A549 (cell line): ENCODE results near the gene ELANE. TPM values are rescaled to one million over a fixed set of nuclear protein-coding genes. Genes with fewer than 3 reads are reported as not detected.

ENCODE experiments used
- ATAC-seq, 2 experiments: fragments of 200-7000 bp in 1 of 2; fragments of >200 bp in 1 of 2; cut with Nextera tagmentation in 1 of 2; cut with Tn5 transposase in 1 of 2; 3 replicates each; pipeline versions ENCODE4 v1.8.0 to v1.9.1; 2018 to 2020; ENCODE audit warnings: mild to moderate bottlenecking in 1 of 2, moderate library complexity in 1 of 2
- CTCF ChIA-PET: fragments of 300-600 bp; sonication (Branson Sonifier 250); formaldehyde crosslinking; extraction: SDS; loops from one replicate; lab custom pipeline; 2021; ENCODE audit warnings: antibody characterized with exemption, inconsistent platforms; lab: Yijun Ruan, JAX
- POLR2A ChIA-PET: fragments of 350-600 bp; formaldehyde crosslinking; extraction: SDS; loops from one replicate; lab custom pipeline; 2021; ENCODE audit warnings: antibody characterized with exemption, inconsistent platforms; lab: Yijun Ruan, JAX
- DNase-seq, 2 experiments: peaks; one replicate each; pipeline versions ENCODE4 v3.0.0 to v3.0.0-alpha.2; 2011 to 2016; ENCODE audit warnings: low read depth in 1 of 2, low spot score in 1 of 2
- FAIRE-seq: peaks from 2 replicates; lab custom pipeline; 2011; peaks lifted over from hg19 to GRCh38; lab: Jason Lieb, UNC
- H3K27ac ChIP-seq, 2 experiments: fragments of >200 bp; sonication (Bioruptor Twin); formaldehyde crosslinking; 3 replicates each; pipeline ENCODE4 v1.5.1; 2016 to 2017
- H3K4me1 ChIP-seq: fragments of >200 bp; sonication (Bioruptor Twin); formaldehyde crosslinking; 3 replicates; pipeline ENCODE4 v1.6.1; 2016
- H3K4me2 ChIP-seq: fragments of >200 bp; sonication (Bioruptor Twin); formaldehyde crosslinking; 3 replicates; pipeline ENCODE4 v1.6.1; 2016
- H3K4me3 ChIP-seq: fragments of >200 bp; sonication (Bioruptor Twin); formaldehyde crosslinking; 3 replicates; pipeline ENCODE4 v1.5.1; 2016
- H3K9me3 ChIP-seq: fragments of >200 bp; sonication (Bioruptor Twin); formaldehyde crosslinking; 3 replicates; pipeline ENCODE4 v1.6.1; 2016
- CBX8 ChIP-seq: fragments of 200-600 bp; sonication (generic); IDR thresholded peaks from 2 replicates; pipeline ENCODE4 v1.6.1; 2016
- CEBPB ChIP-seq, 2 experiments: fragments of >200 bp in 1 of 2; sonication (Bioruptor Twin) in 1 of 2; formaldehyde crosslinking in 1 of 2; IDR thresholded peaks; 2 replicates each; pipeline ENCODE4 v1.6.1; 2012 to 2016
- EHF ChIP-seq: fragments of 250-450 bp; sonication (Bioruptor Pico); IDR thresholded peaks from 2 replicates; pipeline ENCODE4 v1.5.0; 2020; ENCODE audit warnings: mild to moderate bottlenecking
- EHMT2 ChIP-seq: fragments of 200-600 bp; sonication (generic); IDR thresholded peaks from 2 replicates; pipeline ENCODE4 v1.6.1; 2016; ENCODE audit warnings: antibody characterized with exemption, low read depth, mild to moderate bottlenecking, moderate library complexity
- FOXS1 ChIP-seq: fragments of 250-450 bp; sonication (Bioruptor Pico); IDR thresholded peaks from 2 replicates; pipeline ENCODE4 v1.5.0; 2020; ENCODE audit warnings: mild to moderate bottlenecking, moderate library complexity
- HDAC2 ChIP-seq: fragments of 200-600 bp; sonication (generic); IDR thresholded peaks from 2 replicates; pipeline ENCODE4 v1.6.1; 2016
- HOXA7 ChIP-seq: fragments of 250-450 bp; sonication (Bioruptor Pico); IDR thresholded peaks from 2 replicates; pipeline ENCODE4 v1.5.0; 2020; ENCODE audit warnings: mild to moderate bottlenecking, moderate library complexity
- HOXB13 ChIP-seq: fragments of 250-450 bp; sonication (Bioruptor Pico); IDR thresholded peaks from 2 replicates; pipeline ENCODE4 v1.5.0; 2020; ENCODE audit warnings: low read depth, mild to moderate bottlenecking, moderate library complexity
- JUNB ChIP-seq: fragments of >200 bp; sonication (Bioruptor Twin); formaldehyde crosslinking; IDR thresholded peaks from 2 replicates; pipeline ENCODE4 v1.6.1; 2016
- KDM5A ChIP-seq: fragments of 200-600 bp; sonication (generic); IDR thresholded peaks from 2 replicates; pipeline ENCODE4 v1.6.1; 2016; ENCODE audit warnings: antibody characterized with exemption, mild to moderate bottlenecking
- MAZ ChIP-seq: fragments of 150-350 bp; IDR thresholded peaks from 2 replicates; pipeline ENCODE4 v1.6.1; 2014; ENCODE audit warnings: antibody characterized with exemption, low read depth, low read length, borderline replicate concordance
- NFE2L2 ChIP-seq: fragments of 150-350 bp; conservative IDR thresholded peaks from 2 replicates; pipeline ENCODE4 v1.6.1; 2014; ENCODE audit warnings: low read length
- PHF8 ChIP-seq: fragments of 200-600 bp; sonication (generic); IDR thresholded peaks from 2 replicates; pipeline ENCODE4 v1.6.1; 2016; ENCODE audit warnings: low read depth, mild to moderate bottlenecking, antibody characterized with exemption, moderate library complexity, borderline replicate concordance
- POLR2A ChIP-seq: IDR thresholded peaks from 2 replicates; pipeline ENCODE4 v1.6.1; 2012; ENCODE audit warnings: mild to moderate bottlenecking, low read length
- POLR2AphosphoS2 ChIP-seq: conservative IDR thresholded peaks from 2 replicates; pipeline ENCODE4 v1.6.1; 2012; ENCODE audit warnings: low read length, improper control_type of control experiment, inconsistent platforms
- RFX5 ChIP-seq: fragments of 450-650 bp; IDR thresholded peaks from 2 replicates; pipeline ENCODE4 v1.7.1; 2014; ENCODE audit warnings: antibody characterized with exemption, mild to moderate bottlenecking, moderate library complexity
- RNF2 ChIP-seq: fragments of 200-600 bp; sonication (generic); IDR thresholded peaks from 2 replicates; pipeline ENCODE4 v1.6.1; 2016; ENCODE audit warnings: low read depth, mild to moderate bottlenecking, antibody characterized with exemption, moderate library complexity, borderline replicate concordance
- SMC3 ChIP-seq: fragments of >200 bp; sonication (Bioruptor Twin); formaldehyde crosslinking; IDR thresholded peaks from 3 replicates; pipeline ENCODE4 v1.6.1; 2018; ENCODE audit warnings: inconsistent platforms
- TFCP2L1 ChIP-seq: fragments of 250-450 bp; sonication (Bioruptor Pico); IDR thresholded peaks from 2 replicates; pipeline ENCODE4 v1.5.0; 2021; ENCODE audit warnings: mild to moderate bottlenecking
- ZNF302 ChIP-seq: fragments of 250-450 bp; sonication (Bioruptor Pico); IDR thresholded peaks from 2 replicates; pipeline ENCODE4 v1.9.0; 2021; ENCODE audit warnings: inconsistent platforms, mild to moderate bottlenecking, moderate library complexity
- WGBS: methylation state at CpG from one replicate; pipeline ENCODE4 v1.1.6; 2017; ENCODE audit errors: missing lambda C conversion rate; 5-methylcytosine and 5-hydroxymethylcytosine counted together
- polyA plus RNA-seq, 4 experiments: library from polyadenylated mRNA; depleted of rRNA in 3 of 4; stranded (reverse); fragments of >200 nt; fragmentation: RNase III in 1 of 4; extraction: RNeasy Plus Mini Kit Qiagen cat#74134 plus additional on column Dnase treatment in 1 of 4; gene quantifications; 2 replicates in 3 of 4; 3 replicates in 1 of 4; pipeline ENCODE4 v1.2.3, GENCODE V29; 2011 to 2017
- TF ChIP-seq, protein P1 (sequence below): fragments of >200 bp; sonication (Bioruptor Twin); formaldehyde crosslinking; IDR thresholded peaks from 3 replicates; pipeline ENCODE4 v1.5.1; 2016
- TF ChIP-seq, protein P2 (sequence below): fragments of 200-600 bp; sonication (generic); IDR thresholded peaks from 2 replicates; pipeline ENCODE4 v1.6.1; 2016; ENCODE audit warnings: antibody characterized with exemption, mild to moderate bottlenecking, moderate library complexity
- TF ChIP-seq, protein P3 (sequence below): fragments of 150-350 bp; IDR thresholded peaks from 2 replicates; pipeline ENCODE4 v1.6.1; 2014; ENCODE audit warnings: low read depth, mild to moderate bottlenecking, low read length

ELANE gene
- polyA plus RNA-seq, 2 of the 4 experiments (the other 2 are of a cell fraction): 0.15 to 0.35 TPM

DNA sequence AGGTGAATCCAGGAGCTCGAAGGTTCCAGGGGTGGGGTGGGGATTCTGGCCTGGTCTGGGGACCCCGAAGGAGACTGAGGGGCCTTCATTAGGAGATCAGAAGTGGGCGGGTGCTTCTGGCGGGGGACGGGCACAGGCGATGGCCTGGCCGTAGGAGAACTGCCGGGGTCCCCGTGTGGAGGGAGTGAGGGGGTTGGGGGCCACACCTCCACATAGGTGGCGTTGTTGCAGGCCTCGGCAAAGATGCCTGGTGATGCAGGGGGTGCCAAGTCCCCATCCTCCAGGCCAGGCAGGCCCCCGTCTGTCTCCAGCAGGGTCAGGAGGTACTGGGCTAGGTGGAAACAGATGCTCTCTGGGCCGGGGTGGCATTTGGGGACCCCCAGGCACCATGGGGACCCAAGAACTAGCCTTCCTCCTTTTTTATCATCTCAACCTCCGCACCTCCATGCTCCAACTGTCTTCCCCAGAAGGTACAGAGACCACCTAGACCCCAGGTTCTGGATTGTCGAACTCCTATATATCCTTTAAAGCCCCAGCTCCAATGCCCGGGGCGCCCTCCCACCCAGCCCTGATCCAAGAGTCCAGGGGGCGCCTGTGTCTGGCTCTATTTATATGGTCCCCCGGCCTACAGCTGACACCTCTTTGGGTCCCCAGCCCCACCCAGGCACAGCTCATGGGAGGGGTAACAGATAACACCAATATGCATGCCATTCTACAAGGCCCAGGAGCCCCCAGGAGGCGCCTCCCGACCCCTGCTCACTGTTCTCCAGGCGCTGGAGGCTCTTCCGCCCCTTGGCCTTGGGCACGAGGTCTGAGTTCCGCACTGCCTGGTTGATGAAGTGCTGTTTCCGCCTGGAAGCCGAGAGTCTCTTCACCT, 49.4 kb downstream of the ELANE start:
- no peak overlapping the region for H3K4me3 ChIP-seq
- CTCF ChIA-PET: interaction anchor here (0.7 to 1.0 kb wide), 2 partner anchors 45 to 70 kb away, joined by 3 read pairs; no protein-coding TSS in a partner anchor
- TF ChIP-seq EHF (CRISPR knock-in tag) (no peak), FOXS1 (CRISPR knock-in tag) (no peak), CEBPB (IDR thresholded peaks at IDR 0.05) (no peak), RNF2 (no peak), NFE2L2 (no peak), HDAC2 (no peak), POLR2A (no peak), HOXA7 (CRISPR knock-in tag) (no peak), ZNF302 (CRISPR knock-in tag) (no peak), SMC3 (no peak), TFCP2L1 (CRISPR knock-in tag) (no peak), EHMT2 (no peak), MAZ (no peak)
- TF ChIP-seq, protein P1, sequence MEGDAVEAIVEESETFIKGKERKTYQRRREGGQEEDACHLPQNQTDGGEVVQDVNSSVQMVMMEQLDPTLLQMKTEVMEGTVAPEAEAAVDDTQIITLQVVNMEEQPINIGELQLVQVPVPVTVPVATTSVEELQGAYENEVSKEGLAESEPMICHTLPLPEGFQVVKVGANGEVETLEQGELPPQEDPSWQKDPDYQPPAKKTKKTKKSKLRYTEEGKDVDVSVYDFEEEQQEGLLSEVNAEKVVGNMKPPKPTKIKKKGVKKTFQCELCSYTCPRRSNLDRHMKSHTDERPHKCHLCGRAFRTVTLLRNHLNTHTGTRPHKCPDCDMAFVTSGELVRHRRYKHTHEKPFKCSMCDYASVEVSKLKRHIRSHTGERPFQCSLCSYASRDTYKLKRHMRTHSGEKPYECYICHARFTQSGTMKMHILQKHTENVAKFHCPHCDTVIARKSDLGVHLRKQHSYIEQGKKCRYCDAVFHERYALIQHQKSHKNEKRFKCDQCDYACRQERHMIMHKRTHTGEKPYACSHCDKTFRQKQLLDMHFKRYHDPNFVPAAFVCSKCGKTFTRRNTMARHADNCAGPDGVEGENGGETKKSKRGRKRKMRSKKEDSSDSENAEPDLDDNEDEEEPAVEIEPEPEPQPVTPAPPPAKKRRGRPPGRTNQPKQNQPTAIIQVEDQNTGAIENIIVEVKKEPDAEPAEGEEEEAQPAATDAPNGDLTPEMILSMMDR: no peak
- TF ChIP-seq, protein P2, sequence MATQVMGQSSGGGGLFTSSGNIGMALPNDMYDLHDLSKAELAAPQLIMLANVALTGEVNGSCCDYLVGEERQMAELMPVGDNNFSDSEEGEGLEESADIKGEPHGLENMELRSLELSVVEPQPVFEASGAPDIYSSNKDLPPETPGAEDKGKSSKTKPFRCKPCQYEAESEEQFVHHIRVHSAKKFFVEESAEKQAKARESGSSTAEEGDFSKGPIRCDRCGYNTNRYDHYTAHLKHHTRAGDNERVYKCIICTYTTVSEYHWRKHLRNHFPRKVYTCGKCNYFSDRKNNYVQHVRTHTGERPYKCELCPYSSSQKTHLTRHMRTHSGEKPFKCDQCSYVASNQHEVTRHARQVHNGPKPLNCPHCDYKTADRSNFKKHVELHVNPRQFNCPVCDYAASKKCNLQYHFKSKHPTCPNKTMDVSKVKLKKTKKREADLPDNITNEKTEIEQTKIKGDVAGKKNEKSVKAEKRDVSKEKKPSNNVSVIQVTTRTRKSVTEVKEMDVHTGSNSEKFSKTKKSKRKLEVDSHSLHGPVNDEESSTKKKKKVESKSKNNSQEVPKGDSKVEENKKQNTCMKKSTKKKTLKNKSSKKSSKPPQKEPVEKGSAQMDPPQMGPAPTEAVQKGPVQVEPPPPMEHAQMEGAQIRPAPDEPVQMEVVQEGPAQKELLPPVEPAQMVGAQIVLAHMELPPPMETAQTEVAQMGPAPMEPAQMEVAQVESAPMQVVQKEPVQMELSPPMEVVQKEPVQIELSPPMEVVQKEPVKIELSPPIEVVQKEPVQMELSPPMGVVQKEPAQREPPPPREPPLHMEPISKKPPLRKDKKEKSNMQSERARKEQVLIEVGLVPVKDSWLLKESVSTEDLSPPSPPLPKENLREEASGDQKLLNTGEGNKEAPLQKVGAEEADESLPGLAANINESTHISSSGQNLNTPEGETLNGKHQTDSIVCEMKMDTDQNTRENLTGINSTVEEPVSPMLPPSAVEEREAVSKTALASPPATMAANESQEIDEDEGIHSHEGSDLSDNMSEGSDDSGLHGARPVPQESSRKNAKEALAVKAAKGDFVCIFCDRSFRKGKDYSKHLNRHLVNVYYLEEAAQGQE: no peak
- TF ChIP-seq, all 56 proteins: peak for 0
- 91% methylated on average over 14 of the region's 27 CpGs for WGBS
- POLR2A ChIA-PET: interaction anchor here (0.6 kb wide), 1 partner anchor 149 kb away, joined by 5 read pairs; no protein-coding TSS in a partner anchor
- no peaks in the 10 kb centered on the region for H3K9me3 ChIP-seq
- no peak for FAIRE-seq
- DNase-seq: no peak
- no peak overlapping the region; a peak in 1 of 6 replicates for H3K27ac ChIP-seq
- ATAC-seq: no peak
- peaks cover 5% of the 10 kb centered on the region; the same call in 1 of the 3 replicates for H3K4me1 ChIP-seq
- no peak overlapping the region for H3K4me2 ChIP-seq

DNA sequence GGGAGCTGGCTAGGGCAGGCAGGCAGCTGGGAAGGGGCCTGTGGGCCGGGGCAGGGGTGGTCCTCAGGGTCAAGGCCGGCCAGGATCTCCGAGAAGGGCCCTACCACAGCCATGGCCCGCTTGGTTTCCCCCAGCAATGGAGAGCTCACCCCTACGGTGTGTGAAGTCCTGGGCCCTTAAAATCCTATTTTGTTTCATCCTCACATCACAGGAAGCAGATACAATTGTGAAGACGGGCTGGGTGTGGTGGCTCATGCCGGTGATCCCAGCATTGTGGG, 49.9 kb downstream of the ELANE start:
- POLR2A ChIA-PET: no interaction called here
- FAIRE-seq (no peak), ATAC-seq (no peak)
- Histone ChIP-seq H3K9me3 (no peaks in the 10 kb centered on the region), H3K4me1 (peaks cover 5% of the 10 kb centered on the region; the same call in 1 of the 3 replicates)
- CTCF ChIA-PET: interaction anchor here (1.0 kb wide), 1 partner anchor 46 kb away, joined by 3 read pairs; no protein-coding TSS in a partner anchor
- 90% methylated on average over 2 of the region's 7 CpGs for WGBS
- TF ChIP-seq, protein P3, sequence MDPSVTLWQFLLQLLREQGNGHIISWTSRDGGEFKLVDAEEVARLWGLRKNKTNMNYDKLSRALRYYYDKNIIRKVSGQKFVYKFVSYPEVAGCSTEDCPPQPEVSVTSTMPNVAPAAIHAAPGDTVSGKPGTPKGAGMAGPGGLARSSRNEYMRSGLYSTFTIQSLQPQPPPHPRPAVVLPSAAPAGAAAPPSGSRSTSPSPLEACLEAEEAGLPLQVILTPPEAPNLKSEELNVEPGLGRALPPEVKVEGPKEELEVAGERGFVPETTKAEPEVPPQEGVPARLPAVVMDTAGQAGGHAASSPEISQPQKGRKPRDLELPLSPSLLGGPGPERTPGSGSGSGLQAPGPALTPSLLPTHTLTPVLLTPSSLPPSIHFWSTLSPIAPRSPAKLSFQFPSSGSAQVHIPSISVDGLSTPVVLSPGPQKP: no peak
- TF ChIP-seq RFX5: no peak
- no peak for TF ChIP-seq CBX8
- TF ChIP-seq PHF8: no peak
- no peak for TF ChIP-seq HOXB13 (CRISPR knock-in tag)
- TF ChIP-seq POLR2AphosphoS2: no peak
- no peak for TF ChIP-seq JUNB
- TF ChIP-seq KDM5A: no peak
- TF ChIP-seq, all 56 proteins: peak for 0
- H3K4me2 ChIP-seq: no peak overlapping the region
- H3K4me3 ChIP-seq: no peak overlapping the region
- no peak for DNase-seq
- no peak overlapping the region for H3K27ac ChIP-seq
